ENCODE measurements around the gene LCAT.
"Not testable (repeated sequence)": the region's sequence is repeated elsewhere in the genome, so short reads cannot be mapped to it uniquely, and the experiment has no call there.

The LCAT gene

DNA sequence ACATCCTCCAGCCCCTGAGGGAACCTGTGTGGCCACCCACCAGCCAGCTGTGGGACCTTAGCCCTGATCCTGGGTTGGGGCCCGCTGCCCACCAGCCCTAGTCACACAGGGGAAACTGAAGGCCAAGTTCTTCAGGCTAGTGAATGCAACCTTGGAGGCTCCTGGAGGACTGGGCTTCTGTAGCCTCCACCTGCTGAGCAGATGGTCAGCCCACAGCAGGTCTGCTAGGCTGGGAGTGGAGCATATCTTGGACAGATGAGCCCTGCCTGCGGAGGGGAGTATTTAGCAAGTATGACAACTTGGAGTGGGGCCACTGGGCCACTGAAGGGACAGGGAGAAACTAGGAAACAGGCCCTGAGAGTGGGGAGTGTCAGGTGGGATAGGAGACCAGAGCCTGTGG, 32.3 kb upstream of the LCAT start:
- H3K9ac ChIP-seq = no peak overlapping the region
- no peak overlapping the region for H3K4me2 ChIP-seq (ENCODE audit: low read length)
- H2AFZ ChIP-seq = no peak overlapping the region
- H3K9me3 ChIP-seq (ENCODE audit: control insufficient read depth, low read length) = no peaks in the 10 kb centered on the region
- no peak overlapping the region for H3K27ac ChIP-seq
- H3K27me3 ChIP-seq (ENCODE audit: control insufficient read depth, insufficient read depth, low read length) = no peaks in the 10 kb centered on the region
- TF ChIP-seq, protein P1, sequence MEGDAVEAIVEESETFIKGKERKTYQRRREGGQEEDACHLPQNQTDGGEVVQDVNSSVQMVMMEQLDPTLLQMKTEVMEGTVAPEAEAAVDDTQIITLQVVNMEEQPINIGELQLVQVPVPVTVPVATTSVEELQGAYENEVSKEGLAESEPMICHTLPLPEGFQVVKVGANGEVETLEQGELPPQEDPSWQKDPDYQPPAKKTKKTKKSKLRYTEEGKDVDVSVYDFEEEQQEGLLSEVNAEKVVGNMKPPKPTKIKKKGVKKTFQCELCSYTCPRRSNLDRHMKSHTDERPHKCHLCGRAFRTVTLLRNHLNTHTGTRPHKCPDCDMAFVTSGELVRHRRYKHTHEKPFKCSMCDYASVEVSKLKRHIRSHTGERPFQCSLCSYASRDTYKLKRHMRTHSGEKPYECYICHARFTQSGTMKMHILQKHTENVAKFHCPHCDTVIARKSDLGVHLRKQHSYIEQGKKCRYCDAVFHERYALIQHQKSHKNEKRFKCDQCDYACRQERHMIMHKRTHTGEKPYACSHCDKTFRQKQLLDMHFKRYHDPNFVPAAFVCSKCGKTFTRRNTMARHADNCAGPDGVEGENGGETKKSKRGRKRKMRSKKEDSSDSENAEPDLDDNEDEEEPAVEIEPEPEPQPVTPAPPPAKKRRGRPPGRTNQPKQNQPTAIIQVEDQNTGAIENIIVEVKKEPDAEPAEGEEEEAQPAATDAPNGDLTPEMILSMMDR (IDR thresholded peaks at IDR 0.05) = no peak
- H3K4me3 ChIP-seq (ENCODE audit: low read depth, low read length) = no peak overlapping the region
- H3K4me1 ChIP-seq = no peaks in the 10 kb centered on the region
- H3K36me3 ChIP-seq (ENCODE audit: control insufficient read depth, insufficient read depth, low read length) = no peaks in the 10 kb centered on the region
- H3K79me2 ChIP-seq = no peaks in the 10 kb centered on the region

DNA sequence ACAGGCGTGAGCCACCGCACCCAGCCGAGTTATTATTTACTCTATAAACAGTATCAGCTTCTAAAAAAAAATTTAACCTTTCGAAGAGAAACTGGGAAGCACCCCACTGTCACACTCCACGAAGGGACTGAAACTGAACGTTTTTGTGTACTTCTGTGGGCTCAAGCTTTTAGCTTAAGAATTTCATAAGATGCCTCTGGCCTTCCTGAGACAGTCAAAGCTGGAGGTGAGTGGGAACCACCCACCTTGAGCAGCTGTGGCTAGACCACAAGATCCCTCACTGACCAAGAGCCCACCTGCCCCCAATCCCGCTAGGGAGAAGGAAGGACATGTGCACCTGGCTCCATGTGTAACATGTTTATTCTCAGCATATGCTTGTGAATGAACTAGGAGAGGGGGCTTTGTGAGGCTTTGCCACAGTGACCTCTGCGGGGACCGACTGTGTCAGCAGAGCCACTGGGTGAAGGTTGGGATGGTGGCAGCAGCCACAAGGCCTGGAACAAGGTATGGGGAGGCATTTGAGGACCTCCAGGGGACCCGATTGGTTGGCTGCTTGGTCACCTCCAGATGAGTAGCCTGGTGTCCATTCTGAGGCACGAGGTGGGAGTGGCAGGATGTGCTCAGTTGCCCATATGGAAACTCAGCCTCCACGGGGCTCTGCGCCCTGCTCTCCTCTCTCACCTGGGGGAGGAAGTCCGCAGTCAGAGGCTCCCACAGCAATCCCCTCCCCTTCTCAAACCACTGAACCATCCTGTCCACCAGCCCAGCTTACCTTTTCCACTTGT, 31.6 kb upstream of the LCAT start:
- H3K36me3 ChIP-seq (ENCODE audit: control insufficient read depth, insufficient read depth, low read length) = no peaks in the 10 kb centered on the region
- H2AFZ ChIP-seq = no peak overlapping the region
- TF ChIP-seq, protein P1 (IDR thresholded peaks at IDR 0.05) = no peak
- no peaks in the 10 kb centered on the region for H3K9me3 ChIP-seq (ENCODE audit: control insufficient read depth, low read length)
- no peak overlapping the region for H3K4me2 ChIP-seq (ENCODE audit: low read length)
- no peaks in the 10 kb centered on the region for H3K4me1 ChIP-seq
- H3K4me3 ChIP-seq (ENCODE audit: low read depth, low read length) = no peak overlapping the region
- no peak overlapping the region for H3K27ac ChIP-seq
- no peaks in the 10 kb centered on the region for H3K79me2 ChIP-seq
- no peaks in the 10 kb centered on the region for H3K27me3 ChIP-seq (ENCODE audit: control insufficient read depth, insufficient read depth, low read length)
- H3K9ac ChIP-seq = no peak overlapping the region

DNA sequence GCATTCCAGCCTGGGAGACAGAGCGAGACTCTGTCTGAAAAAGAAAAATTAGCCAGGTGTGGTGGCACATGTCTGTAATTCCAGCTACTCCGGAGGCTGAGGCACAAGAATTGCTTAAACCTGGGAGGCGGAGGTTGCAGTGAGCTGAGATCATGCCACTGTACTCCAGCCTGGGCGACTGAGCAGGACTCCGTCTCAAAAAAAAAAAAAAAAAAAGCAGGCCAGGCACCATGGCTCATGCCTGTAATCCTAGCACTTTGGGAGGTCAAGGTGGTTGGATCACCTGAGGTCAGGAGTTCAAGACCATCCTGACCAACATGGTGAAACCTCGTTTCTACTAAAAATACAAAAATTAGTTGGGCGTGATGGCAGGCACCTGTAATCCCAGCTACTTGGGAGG, 28.4 kb upstream of the LCAT start:
- H3K27ac ChIP-seq; H3K79me2 ChIP-seq; H3K9ac ChIP-seq; H3K9me3 ChIP-seq (ENCODE audit: control insufficient read depth, low read length); H3K27me3 ChIP-seq (ENCODE audit: control insufficient read depth, insufficient read depth, low read length); H2AFZ ChIP-seq; H3K4me3 ChIP-seq (ENCODE audit: low read depth, low read length); H3K36me3 ChIP-seq (ENCODE audit: control insufficient read depth, insufficient read depth, low read length); H3K4me2 ChIP-seq (ENCODE audit: low read length); H3K4me1 ChIP-seq: not testable (repeated sequence)

DNA sequence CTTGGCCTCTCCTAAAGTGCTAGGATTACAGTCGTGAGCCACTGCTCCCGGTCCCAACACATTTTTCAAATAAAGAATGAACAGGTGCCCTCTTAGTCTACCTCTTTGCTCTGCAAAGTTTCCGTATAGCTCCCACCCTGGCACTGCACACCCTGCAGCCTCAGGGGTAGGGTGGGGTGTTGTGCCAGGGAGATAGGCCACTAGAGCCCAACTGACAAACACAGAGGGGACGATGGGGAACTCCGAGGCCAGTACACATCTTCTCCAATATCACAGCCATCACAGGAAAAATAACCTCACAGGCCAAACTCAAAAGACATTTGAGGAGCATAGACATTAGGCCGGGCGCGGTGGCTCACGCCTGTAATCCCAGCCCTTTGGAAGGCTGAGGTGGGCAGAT, 27.2 kb upstream of the LCAT start:
- TF ChIP-seq, protein P1 (IDR thresholded peaks at IDR 0.05) = no peak
- no peak overlapping the region for H2AFZ ChIP-seq
- H3K4me1 ChIP-seq = peaks cover 11% of the 10 kb centered on the region
- no peak overlapping the region for H3K9ac ChIP-seq
- H3K4me3 ChIP-seq (ENCODE audit: low read depth, low read length) = no peak overlapping the region
- H3K27ac ChIP-seq = no peak overlapping the region
- H3K4me2 ChIP-seq (ENCODE audit: low read length) = no peak overlapping the region
- no peaks in the 10 kb centered on the region for H3K36me3 ChIP-seq (ENCODE audit: control insufficient read depth, insufficient read depth, low read length)
- no peaks in the 10 kb centered on the region for H3K9me3 ChIP-seq (ENCODE audit: control insufficient read depth, low read length)
- H3K27me3 ChIP-seq (ENCODE audit: control insufficient read depth, insufficient read depth, low read length) = no peaks in the 10 kb centered on the region
- no peaks in the 10 kb centered on the region for H3K79me2 ChIP-seq

DNA sequence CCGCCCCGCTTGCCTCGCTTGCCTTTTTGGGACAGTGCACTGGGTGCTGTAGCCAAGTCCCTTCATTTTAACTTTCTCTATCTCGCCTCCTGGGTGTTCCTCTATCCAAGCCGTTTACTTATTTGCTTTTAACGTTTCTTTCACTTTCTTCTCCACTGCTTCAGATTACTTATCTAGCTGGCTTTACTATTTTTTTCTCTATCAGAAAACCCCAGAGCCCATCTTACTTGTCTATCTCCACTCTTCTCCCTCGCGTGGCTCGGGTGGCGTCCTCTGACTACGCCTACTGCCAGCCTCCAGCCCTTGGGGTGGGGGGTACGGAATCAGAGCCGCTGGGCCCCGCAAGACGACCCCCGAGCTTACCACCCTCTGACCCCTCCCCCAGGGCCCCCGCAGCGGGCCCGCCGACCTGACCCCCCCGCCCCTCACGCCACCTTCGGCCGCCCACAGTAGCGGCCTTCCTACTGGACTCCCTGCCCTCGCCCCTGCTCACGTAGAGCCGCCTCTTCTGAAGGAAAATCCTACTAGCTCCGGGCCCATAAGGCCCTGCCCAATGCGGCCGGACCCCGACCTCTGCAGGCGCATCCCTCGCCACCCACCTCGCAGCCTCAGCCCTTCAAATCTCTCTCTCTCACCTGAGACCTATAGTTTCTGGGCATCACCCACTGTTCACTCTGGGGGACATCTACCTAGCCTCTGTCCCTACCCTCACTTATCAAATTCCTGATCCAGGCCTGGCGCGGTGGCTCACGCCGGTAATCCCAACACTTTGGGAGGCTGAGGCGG, 25.5 kb upstream of the LCAT start:
- Histone ChIP-seq H2AFZ (peak overlapping the region; percentile 97), H3K4me1 (peaks cover 23% of the 10 kb centered on the region), H3K9ac (no peak overlapping the region), H3K27ac (peak overlapping the region; percentile 67), H3K9me3 (ENCODE audit: control insufficient read depth, low read length) (no peaks in the 10 kb centered on the region), H3K36me3 (ENCODE audit: control insufficient read depth, insufficient read depth, low read length) (no peaks in the 10 kb centered on the region), H3K4me3 (ENCODE audit: low read depth, low read length) (peak overlapping the region; percentile 84), H3K4me2 (ENCODE audit: low read length) (peak overlapping the region; percentile 99), H3K27me3 (ENCODE audit: control insufficient read depth, insufficient read depth, low read length) (no peaks in the 10 kb centered on the region), H3K79me2 (no peaks in the 10 kb centered on the region)
- TF ChIP-seq, protein P1 (IDR thresholded peaks at IDR 0.05) = no peak
